Activated B cell treated with CpG ODN at 0.5 μM for 24 hours (primary cell): ENCODE data around the gene EFNA3. TPM values are rescaled to one million over a fixed set of nuclear protein-coding genes. Genes with fewer than 3 reads are reported as not detected.
A peak's percentile ranks its signal among the peaks of the same experiment; 100 is the strongest.

ENCODE experiments used
- ATAC-seq: fragments of 200-7000 bp; cut with Tn5 transposase; one replicate; pipeline ENCODE4 v1.10.0; 2021; ENCODE audit warnings: low read depth, mild to moderate bottlenecking, moderate library complexity
- CTCF ChIA-PET: fragments of 350-600 bp; sonication (Branson Sonifier 250); formaldehyde crosslinking; loops from one replicate; lab custom pipeline; 2021; ENCODE audit warnings: antibody characterized with exemption; lab: Charles Lee
- POLR2A ChIA-PET: fragments of 350-600 bp; sonication (Branson Sonifier 250); formaldehyde crosslinking; loops from one replicate; lab custom pipeline; 2021; ENCODE audit warnings: antibody characterized with exemption; lab: Charles Lee
- DNase-seq: peaks from one replicate; pipeline ENCODE4 v3.0.0; 2022
- H3K27ac Mint-ChIP-seq: one replicate; pipeline ENCODE4 v1.8.0; 2020; ENCODE audit warnings: mixed read lengths
- H3K27me3 Mint-ChIP-seq: one replicate; pipeline ENCODE4 v1.8.0; 2021; ENCODE audit warnings: mixed read lengths
- H3K36me3 Mint-ChIP-seq: one replicate; pipeline ENCODE4 v1.8.0; 2021; ENCODE audit warnings: low read depth, mixed read lengths
- H3K4me1 Mint-ChIP-seq: one replicate; pipeline ENCODE4 v1.8.0; 2021; ENCODE audit warnings: mixed read lengths
- H3K4me3 Mint-ChIP-seq: one replicate; pipeline ENCODE4 v1.8.0; 2020; ENCODE audit warnings: mild to moderate bottlenecking, mixed read lengths
- H3K9me3 Mint-ChIP-seq: one replicate; pipeline ENCODE4 v1.8.0; 2020; ENCODE audit warnings: mixed read lengths
- intact Hi-C: fragments of 100-400 bp; cut with micrococcal nuclease; formaldehyde crosslinking; loops from one replicate; pipeline ENCODE4 v1.15.1; 2024
- total RNA-seq: library from RNA; stranded (reverse); gene quantifications from 2 replicates; pipeline ENCODE4 v1.2.3, GENCODE V29; 2022
- TF ChIP-seq, protein P1 (sequence below): fragments of 200-600 bp; IDR thresholded peaks from one replicate; pipeline ENCODE4 v1.8.0; 2022; ENCODE audit warnings: antibody characterized with exemption, mild to moderate bottlenecking

The EFNA3 gene
- total RNA-seq, 1 donor from 2014 or later, result 1.2 TPM

DNA sequence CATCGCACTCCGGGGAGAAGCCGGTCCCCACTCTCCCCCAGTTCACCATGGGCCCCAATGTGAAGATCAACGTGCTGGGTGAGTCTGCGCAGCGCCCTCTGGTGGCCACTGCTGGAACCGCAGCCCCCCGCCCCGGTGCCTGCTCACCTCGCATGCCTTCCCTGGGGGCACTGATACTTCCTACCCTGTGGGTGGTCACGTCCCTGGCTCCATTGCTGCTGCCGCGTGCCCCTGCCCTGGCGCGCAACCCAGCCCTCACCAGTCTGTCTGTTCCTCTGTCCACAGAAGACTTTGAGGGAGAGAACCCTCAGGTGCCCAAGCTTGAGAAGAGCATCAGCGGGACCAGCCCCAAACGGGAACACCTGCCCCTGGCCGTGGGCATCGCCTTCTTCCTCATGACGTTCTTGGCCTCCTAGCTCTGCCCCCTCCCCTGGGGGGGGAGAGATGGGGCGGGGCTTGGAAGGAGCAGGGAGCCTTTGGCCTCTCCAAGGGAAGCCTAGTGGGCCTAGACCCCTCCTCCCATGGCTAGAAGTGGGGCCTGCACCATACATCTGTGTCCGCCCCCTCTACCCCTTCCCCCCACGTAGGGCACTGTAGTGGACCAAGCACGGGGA is 7.6 kb downstream of the EFNA3 start:
- Mint-ChIP-seq H3K4me3 (peak overlapping the region; percentile 93), H3K9me3 (no peaks in the 10 kb centered on the region), H3K4me1 (peaks cover 43% of the 10 kb centered on the region), H3K27me3 (peaks cover 22% of the 10 kb centered on the region), H3K27ac (peak overlapping the region; percentile 66), H3K36me3 (no peaks in the 10 kb centered on the region)
- POLR2A ChIA-PET, result interaction anchor here (0.6 to 2.5 kb wide), 10 partner anchors 23 to 811 kb away, joined by 3 to 54 read pairs (median 6); partner anchors contain the start of genes ADAM15, EFNA4, KRTCAP2 and SLC50A1
- CTCF ChIA-PET, result interaction anchor here (0.6 to 4.3 kb wide), 9 partner anchors 15 to 606 kb away, joined by 3 to 84 read pairs (median 9); partner anchors contain the start of genes EFNA4, KRTCAP2 and TRIM46
- ATAC-seq (peak; percentile 19), DNase-seq (peak; percentile 87)
- TF ChIP-seq, protein P1, sequence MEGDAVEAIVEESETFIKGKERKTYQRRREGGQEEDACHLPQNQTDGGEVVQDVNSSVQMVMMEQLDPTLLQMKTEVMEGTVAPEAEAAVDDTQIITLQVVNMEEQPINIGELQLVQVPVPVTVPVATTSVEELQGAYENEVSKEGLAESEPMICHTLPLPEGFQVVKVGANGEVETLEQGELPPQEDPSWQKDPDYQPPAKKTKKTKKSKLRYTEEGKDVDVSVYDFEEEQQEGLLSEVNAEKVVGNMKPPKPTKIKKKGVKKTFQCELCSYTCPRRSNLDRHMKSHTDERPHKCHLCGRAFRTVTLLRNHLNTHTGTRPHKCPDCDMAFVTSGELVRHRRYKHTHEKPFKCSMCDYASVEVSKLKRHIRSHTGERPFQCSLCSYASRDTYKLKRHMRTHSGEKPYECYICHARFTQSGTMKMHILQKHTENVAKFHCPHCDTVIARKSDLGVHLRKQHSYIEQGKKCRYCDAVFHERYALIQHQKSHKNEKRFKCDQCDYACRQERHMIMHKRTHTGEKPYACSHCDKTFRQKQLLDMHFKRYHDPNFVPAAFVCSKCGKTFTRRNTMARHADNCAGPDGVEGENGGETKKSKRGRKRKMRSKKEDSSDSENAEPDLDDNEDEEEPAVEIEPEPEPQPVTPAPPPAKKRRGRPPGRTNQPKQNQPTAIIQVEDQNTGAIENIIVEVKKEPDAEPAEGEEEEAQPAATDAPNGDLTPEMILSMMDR, result peak; percentile 96
- intact Hi-C loops, result loop anchor here (1.0 to 5.0 kb wide), 2 partner anchors 81 to 236 kb away; partner anchors contain the start of gene RUSC1

DNA sequence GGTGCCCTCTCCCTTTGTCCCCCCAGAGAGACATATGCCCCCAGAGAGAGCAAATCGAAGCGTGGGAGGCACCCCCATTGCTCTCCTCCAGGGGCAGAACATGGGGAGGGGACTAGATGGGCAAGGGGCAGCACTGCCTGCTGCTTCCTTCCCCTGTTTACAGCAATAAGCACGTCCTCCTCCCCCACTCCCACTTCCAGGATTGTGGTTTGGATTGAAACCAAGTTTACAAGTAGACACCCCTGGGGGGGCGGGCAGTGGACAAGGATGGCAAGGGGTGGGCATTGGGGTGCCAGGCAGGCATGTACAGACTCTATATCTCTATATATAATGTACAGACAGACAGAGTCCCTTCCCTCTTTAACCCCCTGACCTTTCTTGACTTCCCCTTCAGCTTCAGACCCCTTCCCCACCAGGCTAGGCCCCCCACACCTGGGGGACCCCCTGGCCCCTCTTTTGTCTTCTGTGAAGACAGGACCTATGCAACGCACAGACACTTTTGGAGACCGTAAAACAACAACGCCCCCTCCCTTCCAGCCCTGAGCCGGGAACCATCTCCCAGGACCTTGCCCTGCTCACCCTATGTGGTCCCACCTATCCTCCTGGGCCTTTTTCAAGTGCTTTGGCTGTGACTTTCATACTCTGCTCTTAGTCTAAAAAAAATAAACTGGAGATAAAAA is 8.4 kb downstream of the EFNA3 start:
- no peak for ATAC-seq
- ChIA-PET POLR2A (interaction anchor here (2.5 kb wide), 2 partner anchors 24 to 86 kb away, joined by 13 to 54 read pairs; partner anchors contain the start of genes EFNA4, KRTCAP2 and TRIM46), CTCF (interaction anchor here (0.6 to 3.3 kb wide), 3 partner anchors 56 to 86 kb away, joined by 3 to 30 read pairs (median 9); partner anchors contain the start of genes KRTCAP2 and TRIM46)
- Mint-ChIP-seq H3K4me3 (no peak overlapping the region), H3K36me3 (no peaks in the 10 kb centered on the region), H3K27ac (no peak overlapping the region), H3K4me1 (peaks cover 42% of the 10 kb centered on the region), H3K27me3 (peaks cover 18% of the 10 kb centered on the region), H3K9me3 (no peaks in the 10 kb centered on the region)
- no peak for DNase-seq
- intact Hi-C loops, result loop anchor here (1.0 to 5.0 kb wide), 2 partner anchors 80 to 235 kb away; partner anchors contain the start of gene RUSC1
- TF ChIP-seq, protein P1, result no peak

DNA sequence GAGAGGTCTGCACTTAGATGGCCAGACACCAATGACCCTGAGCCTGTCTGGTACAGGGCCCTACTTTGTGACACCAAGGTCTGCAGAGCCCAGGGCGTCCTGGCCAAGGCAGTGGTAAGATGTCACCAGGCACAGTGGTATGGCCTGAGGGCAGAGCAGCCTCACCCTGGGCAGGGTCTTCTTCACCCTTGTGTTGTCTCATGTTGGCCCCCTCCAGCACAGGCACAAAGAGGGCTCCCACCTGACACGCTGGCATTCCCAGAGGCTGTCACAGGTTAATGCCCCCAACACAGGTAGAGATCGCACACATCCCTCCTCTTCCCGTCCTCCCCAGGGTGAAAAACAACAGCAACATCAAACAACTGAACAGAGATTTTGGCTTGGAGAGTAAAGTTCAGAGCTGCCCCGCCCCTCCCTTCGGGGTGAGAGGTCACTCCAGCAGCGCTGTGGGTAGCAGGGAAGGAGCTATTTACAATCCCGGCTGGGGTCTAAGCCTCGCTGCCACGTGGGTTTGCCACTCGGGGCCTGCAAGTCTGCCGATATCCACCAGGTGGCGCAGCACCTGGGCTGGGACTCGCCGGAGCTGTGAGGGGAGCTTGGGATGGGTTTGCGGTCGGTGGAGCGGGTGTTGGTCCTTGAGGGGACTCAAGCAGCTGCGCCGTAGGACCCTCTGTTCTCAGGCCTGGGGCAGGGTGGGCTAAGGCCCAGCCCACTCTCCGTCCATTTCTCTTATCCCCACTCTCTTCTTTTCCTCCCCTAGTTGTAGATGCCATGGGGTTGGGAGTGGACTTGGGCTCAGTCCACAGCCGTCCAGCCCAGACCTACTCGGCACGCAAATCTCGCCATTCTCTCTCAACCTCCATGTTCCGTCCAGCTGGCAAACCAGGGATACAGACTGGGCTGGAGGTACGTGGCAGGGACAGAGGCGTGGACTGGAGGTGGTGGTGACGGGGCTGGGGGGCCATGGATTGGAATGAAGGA is 12.7 kb downstream of the EFNA3 start:
- ATAC-seq (peak; percentile 89), DNase-seq (peak; percentile 76)
- TF ChIP-seq, protein P1, result peak; percentile 48
- Mint-ChIP-seq H3K27me3 (peaks cover 6% of the 10 kb centered on the region), H3K4me3 (no peak overlapping the region), H3K27ac (no peak overlapping the region), H3K4me1 (peaks cover 10% of the 10 kb centered on the region), H3K9me3 (no peaks in the 10 kb centered on the region), H3K36me3 (no peaks in the 10 kb centered on the region)
- ChIA-PET POLR2A (interaction anchor here (0.5 to 2.1 kb wide), 9 partner anchors 9 to 81 kb away, joined by 3 to 38 read pairs (median 6); partner anchors contain the start of gene KRTCAP2), CTCF (interaction anchor here (0.7 to 5.3 kb wide), 27 partner anchors 9 to 135 kb away, joined by 3 to 145 read pairs (median 4); partner anchors contain the start of genes DPM3, EFNA1, EFNA4 and KRTCAP2)
- intact Hi-C loops, result loop anchor here (1.0 to 5.0 kb wide), 3 partner anchors 36 to 82 kb away; partner anchors contain the start of genes EFNA1, KRTCAP2 and TRIM46

DNA sequence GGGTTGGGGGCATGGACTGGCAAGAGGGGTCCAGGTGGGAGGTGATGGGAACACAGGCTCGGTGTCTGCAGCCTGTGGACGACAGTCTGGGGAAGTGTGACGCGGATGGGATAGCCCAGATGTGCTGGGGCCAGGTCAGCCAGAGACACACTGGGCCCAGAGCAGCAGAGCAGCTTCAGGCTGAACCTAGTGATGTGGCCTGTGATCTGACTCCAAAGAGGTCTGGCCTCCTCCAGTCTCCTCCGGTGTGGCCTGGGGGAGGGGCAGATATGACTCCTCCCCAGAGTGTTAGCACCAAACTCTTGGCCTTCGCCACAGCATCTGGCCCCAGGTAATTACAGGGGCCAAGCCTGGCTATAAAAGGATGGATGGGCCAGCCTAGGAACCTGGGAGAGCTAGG is 13.5 kb downstream of the EFNA3 start:
- intact Hi-C loops, result loop anchor here (5.0 kb wide), 1 partner anchor 35 kb away; the partner anchor contains the start of gene EFNA1
- no peak overlapping the region for H3K4me3 Mint-ChIP-seq
- H3K27me3 Mint-ChIP-seq, result peaks cover 6% of the 10 kb centered on the region
- no peaks in the 10 kb centered on the region for H3K9me3 Mint-ChIP-seq
- H3K4me1 Mint-ChIP-seq, result peaks cover 9% of the 10 kb centered on the region
- no peak for DNase-seq
- POLR2A ChIA-PET, result interaction anchor here (0.5 to 2.1 kb wide), 5 partner anchors 12 to 81 kb away, joined by 3 to 38 read pairs (median 3); partner anchors contain the start of gene KRTCAP2
- ATAC-seq, result no peak
- CTCF ChIA-PET, result interaction anchor here (0.9 to 5.3 kb wide), 19 partner anchors 8 to 102 kb away, joined by 3 to 145 read pairs (median 4); partner anchors contain the start of genes EFNA1, EFNA4, KRTCAP2 and SLC50A1
- H3K27ac Mint-ChIP-seq, result no peak overlapping the region
- H3K36me3 Mint-ChIP-seq, result no peaks in the 10 kb centered on the region
- TF ChIP-seq, protein P1, result no peak
